ENCODE measurements around the gene TECPR2. TPM values are rescaled to one million over a fixed set of nuclear protein-coding genes. Genes with fewer than 3 reads are reported as not detected.
A peak's percentile ranks its signal among the peaks of the same experiment; 100 is the strongest.

The TECPR2 gene
- total RNA-seq, 1 donor from 2014 or later = 8.4 TPM

DNA sequence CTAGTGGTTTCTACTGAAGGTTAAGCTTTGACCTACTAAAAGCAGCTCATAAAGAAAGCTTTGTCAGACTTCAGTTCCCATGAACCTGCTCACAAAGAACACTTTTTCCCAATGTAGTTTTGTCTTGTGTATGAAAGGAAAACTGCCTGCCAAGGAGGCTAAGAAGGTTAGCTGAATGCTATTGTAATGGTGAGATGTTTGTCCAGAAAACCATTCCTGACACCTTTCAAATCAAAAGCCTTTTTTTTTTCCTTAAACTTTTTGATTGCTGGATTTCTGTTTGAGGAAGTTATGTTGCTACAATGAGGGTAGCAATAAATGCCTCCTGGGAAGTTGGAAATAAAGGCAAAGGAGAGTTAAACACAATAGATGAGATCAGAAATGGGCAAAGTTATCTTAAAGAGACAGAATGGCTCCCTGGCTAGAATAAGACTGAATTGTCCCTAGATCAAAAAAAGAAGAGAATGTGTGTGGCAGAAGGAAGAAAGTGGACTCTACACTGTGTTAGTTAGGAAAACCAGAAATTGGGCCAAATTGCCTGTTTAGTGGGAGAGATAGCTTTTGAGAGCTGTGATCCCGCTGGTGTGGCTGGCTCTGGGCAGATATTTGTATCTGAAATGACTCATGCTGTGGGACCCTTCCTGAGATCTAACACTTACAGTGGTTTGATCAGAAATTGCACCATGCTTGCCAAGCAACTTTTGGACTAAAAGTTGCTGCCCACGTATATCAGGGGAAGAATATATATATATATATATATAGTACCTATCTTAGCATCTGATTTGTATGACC is 27.5 kb downstream of the TECPR2 start:
- H3K4me3 Mint-ChIP-seq = no peak overlapping the region
- H3K27ac Mint-ChIP-seq = peak overlapping the region; percentile 18

DNA sequence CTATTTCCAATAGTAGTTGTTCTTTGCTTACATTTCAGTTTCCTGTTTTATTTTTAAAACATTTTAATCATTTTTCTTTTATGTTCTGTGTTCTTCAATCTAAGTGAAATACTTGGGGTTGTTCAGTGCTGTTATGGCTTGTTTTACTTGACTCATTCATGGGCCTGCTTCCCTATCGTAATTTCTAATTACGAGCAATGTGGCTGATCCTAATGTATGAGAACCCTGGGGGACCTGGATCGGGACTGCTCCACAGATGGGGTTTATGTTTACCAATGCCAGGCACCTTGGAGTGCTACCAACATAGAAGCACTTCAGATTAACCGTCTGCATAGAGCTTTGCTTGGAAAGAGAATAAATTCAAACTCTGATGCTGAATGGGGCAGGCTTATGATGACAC is 29.8 kb downstream of the TECPR2 start:
- no peak overlapping the region for H2AFZ ChIP-seq (replicated peaks)
- TF ChIP-seq, protein P1, sequence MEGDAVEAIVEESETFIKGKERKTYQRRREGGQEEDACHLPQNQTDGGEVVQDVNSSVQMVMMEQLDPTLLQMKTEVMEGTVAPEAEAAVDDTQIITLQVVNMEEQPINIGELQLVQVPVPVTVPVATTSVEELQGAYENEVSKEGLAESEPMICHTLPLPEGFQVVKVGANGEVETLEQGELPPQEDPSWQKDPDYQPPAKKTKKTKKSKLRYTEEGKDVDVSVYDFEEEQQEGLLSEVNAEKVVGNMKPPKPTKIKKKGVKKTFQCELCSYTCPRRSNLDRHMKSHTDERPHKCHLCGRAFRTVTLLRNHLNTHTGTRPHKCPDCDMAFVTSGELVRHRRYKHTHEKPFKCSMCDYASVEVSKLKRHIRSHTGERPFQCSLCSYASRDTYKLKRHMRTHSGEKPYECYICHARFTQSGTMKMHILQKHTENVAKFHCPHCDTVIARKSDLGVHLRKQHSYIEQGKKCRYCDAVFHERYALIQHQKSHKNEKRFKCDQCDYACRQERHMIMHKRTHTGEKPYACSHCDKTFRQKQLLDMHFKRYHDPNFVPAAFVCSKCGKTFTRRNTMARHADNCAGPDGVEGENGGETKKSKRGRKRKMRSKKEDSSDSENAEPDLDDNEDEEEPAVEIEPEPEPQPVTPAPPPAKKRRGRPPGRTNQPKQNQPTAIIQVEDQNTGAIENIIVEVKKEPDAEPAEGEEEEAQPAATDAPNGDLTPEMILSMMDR (IDR thresholded peaks at IDR 0.05) = no peak
- no peak for TF ChIP-seq EZH2phosphoT487 (IDR thresholded peaks at IDR 0.05)
- TF ChIP-seq EZH2 (IDR thresholded peaks at IDR 0.05) = no peak
- Mint-ChIP-seq H3K27me3 (ENCODE audit: insufficient read depth, low read depth) (no peaks in the 10 kb centered on the region), H3K4me3 (no peak overlapping the region), H3K27ac (no peak overlapping the region), H3K4me1 (peaks cover 16% of the 10 kb centered on the region), H3K9me3 (peaks cover 12% of the 10 kb centered on the region), H3K36me3 (peaks cover 29% of the 10 kb centered on the region)
- H3K9ac ChIP-seq = no peak overlapping the region
- peaks cover 15% of the 10 kb centered on the region for H3K4me1 ChIP-seq
- H3K27me3 ChIP-seq = no peaks in the 10 kb centered on the region
- H3K4me2 ChIP-seq = no peak overlapping the region
- no peak overlapping the region for H3K27ac ChIP-seq
- H3K36me3 ChIP-seq = no peaks in the 10 kb centered on the region
- H3K9me3 ChIP-seq (ENCODE audit: low read depth) = no peaks in the 10 kb centered on the region
- DNase-seq (ENCODE audit: low spot score) = no peak
- H4K20me1 ChIP-seq (ENCODE audit: low read depth) = no peaks in the 10 kb centered on the region
- H3K79me2 ChIP-seq (ENCODE audit: low read depth) = no peaks in the 10 kb centered on the region
- H3K4me3 ChIP-seq = no peak overlapping the region
- peaks cover 2% of the 10 kb centered on the region for H3F3A ChIP-seq (ENCODE audit: low read depth)

More for the DNA sequence above, 27.5 kb downstream of the TECPR2 start:
- H3K4me1 Mint-ChIP-seq = peaks cover 16% of the 10 kb centered on the region
- no peaks in the 10 kb centered on the region for H3K27me3 Mint-ChIP-seq (ENCODE audit: insufficient read depth, low read depth)
- H4K20me1 ChIP-seq (ENCODE audit: low read depth) = no peaks in the 10 kb centered on the region
- no peak overlapping the region for H2AFZ ChIP-seq (replicated peaks)
- no peaks in the 10 kb centered on the region for H3K36me3 ChIP-seq
- H3K27me3 ChIP-seq = no peaks in the 10 kb centered on the region
- no peak for TF ChIP-seq EZH2 (IDR thresholded peaks at IDR 0.05)
- TF ChIP-seq, protein P1 (IDR thresholded peaks at IDR 0.05) = no peak
- no peak for TF ChIP-seq EZH2phosphoT487 (IDR thresholded peaks at IDR 0.05)
- no peak overlapping the region for H3K9ac ChIP-seq
- H3K4me1 ChIP-seq = peaks cover 10% of the 10 kb centered on the region
- no peak overlapping the region for H3K4me2 ChIP-seq
- H3K9me3 ChIP-seq (ENCODE audit: low read depth) = no peaks in the 10 kb centered on the region
- H3K27ac ChIP-seq = no peak overlapping the region
- no peaks in the 10 kb centered on the region for H3K9me3 Mint-ChIP-seq
- DNase-seq (ENCODE audit: low spot score) = no peak
- H3F3A ChIP-seq (ENCODE audit: low read depth) = peaks cover 2% of the 10 kb centered on the region
- peaks cover 21% of the 10 kb centered on the region for H3K36me3 Mint-ChIP-seq
- no peaks in the 10 kb centered on the region for H3K79me2 ChIP-seq (ENCODE audit: low read depth)
- H3K4me3 ChIP-seq = no peak overlapping the region

DNA sequence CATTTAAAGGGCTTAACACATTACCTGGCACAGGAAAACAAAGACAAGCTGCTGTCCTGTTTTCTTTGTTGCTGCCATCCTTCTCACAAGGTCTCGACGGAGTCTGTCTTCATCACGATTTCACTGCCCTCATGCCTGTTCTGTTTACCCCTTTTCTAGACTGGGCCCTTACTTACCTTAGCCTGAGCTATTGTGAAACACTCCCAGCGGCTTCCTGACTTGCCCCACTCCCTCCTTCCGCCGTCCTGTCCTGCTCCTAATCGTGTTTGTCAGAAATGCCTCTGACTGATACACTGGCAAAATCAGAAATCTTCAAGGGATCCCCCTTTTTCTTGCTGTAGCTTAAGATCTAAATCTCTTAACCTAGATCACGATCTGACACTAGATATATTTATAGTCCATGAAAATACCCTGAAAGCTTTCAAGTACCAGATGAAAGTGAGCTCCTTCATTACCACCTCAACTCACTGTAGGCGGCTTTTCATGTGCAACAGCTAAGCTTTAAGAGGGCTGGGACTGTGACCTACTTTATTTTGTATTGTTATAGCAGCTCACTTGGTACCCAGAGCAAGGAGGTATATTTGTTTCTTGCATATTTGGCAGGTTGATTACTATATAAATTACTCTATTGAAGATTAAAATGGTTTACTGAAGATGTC is 32.1 kb downstream of the TECPR2 start:
- Histone ChIP-seq H3K27me3 (no peaks in the 10 kb centered on the region), H3K4me1 (peaks cover 11% of the 10 kb centered on the region), H3K79me2 (ENCODE audit: low read depth) (no peaks in the 10 kb centered on the region), H3K36me3 (no peaks in the 10 kb centered on the region), H3K4me2 (no peak overlapping the region), H2AFZ (replicated peaks) (no peak overlapping the region), H3K9me3 (ENCODE audit: low read depth) (no peaks in the 10 kb centered on the region), H4K20me1 (ENCODE audit: low read depth) (no peaks in the 10 kb centered on the region), H3K9ac (no peak overlapping the region), H3K27ac (no peak overlapping the region), H3F3A (ENCODE audit: low read depth) (peaks cover 2% of the 10 kb centered on the region), H3K4me3 (no peak overlapping the region)
- H3K4me3 Mint-ChIP-seq = no peak overlapping the region
- no peaks in the 10 kb centered on the region for H3K27me3 Mint-ChIP-seq (ENCODE audit: insufficient read depth, low read depth)
- TF ChIP-seq EZH2phosphoT487 (IDR thresholded peaks at IDR 0.05) = no peak
- TF ChIP-seq, protein P1 (IDR thresholded peaks at IDR 0.05) = no peak
- no peak for TF ChIP-seq EZH2 (IDR thresholded peaks at IDR 0.05)
- peaks cover 28% of the 10 kb centered on the region for H3K9me3 Mint-ChIP-seq
- no peak for DNase-seq (ENCODE audit: low spot score)
- H3K36me3 Mint-ChIP-seq = peaks cover 40% of the 10 kb centered on the region
- H3K27ac Mint-ChIP-seq = peak overlapping the region; percentile 10
- peaks cover 9% of the 10 kb centered on the region for H3K4me1 Mint-ChIP-seq

Measured in neural progenitor cell (in vitro differentiated cells).